ENCODE results near the gene SMYD3.

Gene SMYD3

DNA sequence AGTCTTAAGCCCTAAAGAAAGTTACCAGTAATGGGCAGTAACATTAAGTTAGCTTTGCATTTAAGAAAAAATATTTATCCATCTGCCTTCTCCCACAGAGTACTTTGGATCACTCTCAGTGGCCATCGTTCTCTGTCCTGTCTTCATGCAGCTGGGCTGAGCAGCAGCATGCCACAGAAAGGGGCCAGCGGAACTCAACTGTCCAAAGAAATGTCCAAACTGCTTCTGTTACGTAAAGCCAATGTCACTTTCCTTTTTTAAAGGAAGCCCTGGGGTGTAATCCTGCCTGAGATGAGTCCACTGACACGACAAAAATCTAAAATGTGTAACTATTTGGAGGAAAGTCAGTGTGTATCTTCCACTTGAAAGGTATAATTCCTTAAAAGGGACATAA, 291.6 kb downstream of the SMYD3 start:
- no peak overlapping the region for H3K9ac ChIP-seq (ENCODE audit: low read length)
- no peaks in the 10 kb centered on the region for H3K36me3 ChIP-seq (ENCODE audit: low read length)
- TF ChIP-seq, protein P1, sequence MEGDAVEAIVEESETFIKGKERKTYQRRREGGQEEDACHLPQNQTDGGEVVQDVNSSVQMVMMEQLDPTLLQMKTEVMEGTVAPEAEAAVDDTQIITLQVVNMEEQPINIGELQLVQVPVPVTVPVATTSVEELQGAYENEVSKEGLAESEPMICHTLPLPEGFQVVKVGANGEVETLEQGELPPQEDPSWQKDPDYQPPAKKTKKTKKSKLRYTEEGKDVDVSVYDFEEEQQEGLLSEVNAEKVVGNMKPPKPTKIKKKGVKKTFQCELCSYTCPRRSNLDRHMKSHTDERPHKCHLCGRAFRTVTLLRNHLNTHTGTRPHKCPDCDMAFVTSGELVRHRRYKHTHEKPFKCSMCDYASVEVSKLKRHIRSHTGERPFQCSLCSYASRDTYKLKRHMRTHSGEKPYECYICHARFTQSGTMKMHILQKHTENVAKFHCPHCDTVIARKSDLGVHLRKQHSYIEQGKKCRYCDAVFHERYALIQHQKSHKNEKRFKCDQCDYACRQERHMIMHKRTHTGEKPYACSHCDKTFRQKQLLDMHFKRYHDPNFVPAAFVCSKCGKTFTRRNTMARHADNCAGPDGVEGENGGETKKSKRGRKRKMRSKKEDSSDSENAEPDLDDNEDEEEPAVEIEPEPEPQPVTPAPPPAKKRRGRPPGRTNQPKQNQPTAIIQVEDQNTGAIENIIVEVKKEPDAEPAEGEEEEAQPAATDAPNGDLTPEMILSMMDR (IDR thresholded peaks at IDR 0.05; ENCODE audit: insufficient read depth, low read length, poor library complexity, severe bottlenecking) = no peak
- TF ChIP-seq EZH2phosphoT487 (conservative IDR thresholded peaks at IDR 0.05; ENCODE audit: low read length) = no peak
- no peaks in the 10 kb centered on the region for H3K79me2 ChIP-seq (ENCODE audit: insufficient read depth, low read length)
- H2AFZ ChIP-seq (ENCODE audit: low read depth, low read length, severe bottlenecking) = no peak overlapping the region
- H3K27me3 ChIP-seq (ENCODE audit: low read length) = no peaks in the 10 kb centered on the region
- H3K4me3 ChIP-seq (ENCODE audit: insufficient read depth, low read length, poor library complexity, severe bottlenecking) = no peak overlapping the region
- no peak overlapping the region for H3K4me2 ChIP-seq (ENCODE audit: low read depth, low read length, poor library complexity, severe bottlenecking)
- peaks cover 2% of the 10 kb centered on the region; the same call in 1 of the 2 replicates for H3K9me3 ChIP-seq (ENCODE audit: insufficient read depth, low read length)
- no peak overlapping the region for H3K27ac ChIP-seq (ENCODE audit: low read depth, low read length)
- H4K20me1 ChIP-seq (ENCODE audit: low read depth, low read length) = peaks cover 4% of the 10 kb centered on the region; the same call in 1 of the 2 replicates
- H3F3A ChIP-seq (ENCODE audit: insufficient read depth) = no peaks in the 10 kb centered on the region
- no peaks in the 10 kb centered on the region for H3K9me2 ChIP-seq (replicated peaks; ENCODE audit: insufficient read depth, low read length)

DNA sequence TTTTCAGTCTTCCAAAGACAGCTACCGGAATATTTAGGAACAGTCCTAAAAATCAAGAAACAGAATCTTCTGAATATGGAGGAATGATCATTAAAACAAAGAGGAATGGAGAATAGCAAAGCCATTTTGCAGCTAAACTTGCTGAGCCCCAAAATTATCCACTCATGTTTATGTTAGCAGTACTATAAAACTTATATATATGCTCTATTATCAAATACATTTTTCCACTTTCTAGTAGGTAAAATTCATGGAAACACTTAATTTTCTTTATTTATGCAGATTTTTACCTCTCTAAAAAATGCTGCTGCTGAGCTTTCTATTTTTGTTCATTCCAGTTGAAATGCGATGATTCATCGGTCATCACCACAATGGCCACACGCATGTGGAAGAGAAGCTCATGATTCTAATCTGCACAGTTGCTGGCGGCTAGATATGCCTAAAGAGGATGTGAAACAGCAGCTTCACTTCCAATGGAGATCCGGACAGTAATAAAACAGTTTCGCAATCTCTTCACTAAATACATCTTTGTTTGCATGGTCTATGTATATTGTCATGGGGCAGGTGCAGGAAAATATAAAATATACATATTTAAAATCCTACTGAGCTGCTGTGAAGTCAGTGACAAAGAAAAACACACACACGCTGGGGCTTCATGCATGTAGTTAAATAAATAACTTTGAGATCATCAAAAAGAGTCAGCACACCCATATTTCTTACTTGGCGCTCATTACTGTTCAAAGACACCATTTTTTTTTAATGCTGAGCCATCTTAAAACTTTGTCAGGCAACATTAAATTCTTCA, 292.2 kb downstream of the SMYD3 start:
- Histone ChIP-seq H3F3A (ENCODE audit: insufficient read depth) (no peaks in the 10 kb centered on the region), H3K9me2 (replicated peaks; ENCODE audit: insufficient read depth, low read length) (no peaks in the 10 kb centered on the region), H4K20me1 (ENCODE audit: low read depth, low read length) (peaks cover 4% of the 10 kb centered on the region; the same call in 1 of the 2 replicates), H3K9me3 (ENCODE audit: insufficient read depth, low read length) (no peaks in the 10 kb centered on the region), H3K9ac (ENCODE audit: low read length) (no peak overlapping the region), H3K4me3 (ENCODE audit: insufficient read depth, low read length, poor library complexity, severe bottlenecking) (no peak overlapping the region), H3K36me3 (ENCODE audit: low read length) (no peaks in the 10 kb centered on the region), H3K27ac (ENCODE audit: low read depth, low read length) (no peak overlapping the region), H3K27me3 (ENCODE audit: low read length) (no peaks in the 10 kb centered on the region), H2AFZ (ENCODE audit: low read depth, low read length, severe bottlenecking) (no peak overlapping the region), H3K79me2 (ENCODE audit: insufficient read depth, low read length) (no peaks in the 10 kb centered on the region), H3K4me2 (ENCODE audit: low read depth, low read length, poor library complexity, severe bottlenecking) (no peak overlapping the region)
- no peak for TF ChIP-seq EZH2phosphoT487 (conservative IDR thresholded peaks at IDR 0.05; ENCODE audit: low read length)
- TF ChIP-seq, protein P1 (IDR thresholded peaks at IDR 0.05; ENCODE audit: insufficient read depth, low read length, poor library complexity, severe bottlenecking) = no peak

DNA sequence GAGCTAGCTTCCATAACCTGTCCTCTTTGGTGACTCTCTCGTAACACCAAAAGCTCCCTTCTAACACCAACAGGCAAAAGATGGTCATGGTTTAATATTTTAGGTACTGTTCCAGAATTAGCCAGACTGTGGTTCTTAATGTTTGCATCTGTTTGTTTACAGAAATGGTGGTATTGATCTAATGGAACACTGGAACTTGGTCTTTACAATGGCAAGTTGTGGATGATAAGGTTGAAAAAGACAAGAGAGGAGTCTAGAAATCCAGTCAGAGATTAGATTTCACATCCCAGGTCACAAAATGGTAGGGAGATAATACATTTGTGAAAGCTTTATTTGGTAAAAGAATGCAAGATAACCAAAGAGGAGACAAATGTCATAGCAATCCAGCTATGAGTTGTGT, 293.1 kb downstream of the SMYD3 start:
- H3K4me3 ChIP-seq (ENCODE audit: insufficient read depth, low read length, poor library complexity, severe bottlenecking) = no peak overlapping the region
- no peak for TF ChIP-seq EZH2phosphoT487 (conservative IDR thresholded peaks at IDR 0.05; ENCODE audit: low read length)
- TF ChIP-seq, protein P1 (IDR thresholded peaks at IDR 0.05; ENCODE audit: insufficient read depth, low read length, poor library complexity, severe bottlenecking) = no peak
- no peaks in the 10 kb centered on the region for H3K27me3 ChIP-seq (ENCODE audit: low read length)
- H3K36me3 ChIP-seq (ENCODE audit: low read length) = no peaks in the 10 kb centered on the region
- H3F3A ChIP-seq (ENCODE audit: insufficient read depth) = no peaks in the 10 kb centered on the region
- H4K20me1 ChIP-seq (ENCODE audit: low read depth, low read length) = peaks cover 4% of the 10 kb centered on the region; the same call in 1 of the 2 replicates
- H3K27ac ChIP-seq (ENCODE audit: low read depth, low read length) = no peak overlapping the region
- no peak overlapping the region for H3K9ac ChIP-seq (ENCODE audit: low read length)
- H3K9me3 ChIP-seq (ENCODE audit: insufficient read depth, low read length) = no peaks in the 10 kb centered on the region
- H3K79me2 ChIP-seq (ENCODE audit: insufficient read depth, low read length) = no peaks in the 10 kb centered on the region
- H3K4me2 ChIP-seq (ENCODE audit: low read depth, low read length, poor library complexity, severe bottlenecking) = no peak overlapping the region
- H3K9me2 ChIP-seq (replicated peaks; ENCODE audit: insufficient read depth, low read length) = no peaks in the 10 kb centered on the region
- H2AFZ ChIP-seq (ENCODE audit: low read depth, low read length, severe bottlenecking) = no peak overlapping the region
